HepG2 (cell line): Measurements from ENCODE around the gene PRKCZ. TPM values are rescaled to one million over a fixed set of nuclear protein-coding genes. Genes with fewer than 3 reads are reported as not detected.

Source experiments
- ATAC-seq: fragments of 200-7000 bp; cut with Tn5 transposase; 3 replicates; pipeline ENCODE4 v1.9.1; 2020; ENCODE audit warnings: mild to moderate bottlenecking, moderate library complexity
- BruUV-seq: library from RNA; stranded (reverse); fragments of 400-500 nt; replicated peaks from 2 replicates; lab custom pipeline; 2021; lab: Mats Ljungman, UMichigan
- CTCF ChIA-PET: fragments of 300-600 bp; formaldehyde crosslinking; extraction: SDS; loops from one replicate; lab custom pipeline; 2021; ENCODE audit warnings: low total read pairs, inconsistent platforms, low intra/inter-chr PET ratio; lab: Yijun Ruan, JAX
- POLR2A ChIA-PET: fragments of 350-600 bp; sonication (Branson Sonifier 250); formaldehyde crosslinking; loops from one replicate; lab custom pipeline; 2020; ENCODE audit warnings: antibody characterized with exemption, inconsistent platforms; lab: Yijun Ruan, JAX
- DNase-seq: peaks from one replicate; pipeline ENCODE4 v3.0.0-alpha.2; 2015; ENCODE audit warnings: low spot score
- FAIRE-seq: peaks from 3 replicates; lab custom pipeline; 2011; peaks lifted over from hg19 to GRCh38; lab: Jason Lieb, UNC
- H2AFZ ChIP-seq: one replicate; pipeline ENCODE4 v1.6.1; 2011; ENCODE audit warnings: low read length, inconsistent platforms
- H3K27ac ChIP-seq: fragments of 300-600 bp; 3 replicates; pipeline ENCODE4 v1.8.0; 2011; ENCODE audit warnings: mixed run types, mild to moderate bottlenecking, mixed read lengths, low read length, inconsistent platforms; ENCODE audit not compliant: insufficient read depth; ENCODE audit errors: extremely low read length
- H3K27me3 ChIP-seq, 2 experiments: fragments of 200-600 bp in 1 of 2; 2 replicates in 1 of 2; 3 replicates in 1 of 2; pipeline versions ENCODE4 v1.6.0 to v1.8.0; 2011; ENCODE audit warnings: low read length in 2 of 2, mild to moderate bottlenecking in 2 of 2, moderate library complexity in 2 of 2, inconsistent platforms in 1 of 2; ENCODE audit not compliant: insufficient read depth in 2 of 2, control insufficient read depth in 1 of 2
- H3K36me3 ChIP-seq, 2 experiments: fragments of 200-600 bp in 1 of 2; replicated peaks in 1 of 2; 2 replicates in 1 of 2; 3 replicates in 1 of 2; pipeline versions ENCODE4 v1.5.1 to v1.8.0; 2011; ENCODE audit warnings: low read length in 2 of 2, inconsistent platforms in 1 of 2; ENCODE audit not compliant: insufficient read depth in 2 of 2, control insufficient read depth in 1 of 2
- H3K4me1 ChIP-seq: 2 replicates; pipeline ENCODE4 v1.5.1; 2012; ENCODE audit warnings: low read length, inconsistent platforms; ENCODE audit not compliant: insufficient read depth
- H3K4me2 ChIP-seq: 2 replicates; pipeline ENCODE4 v1.6.0; 2011; ENCODE audit warnings: low read depth, low read length, inconsistent platforms
- H3K4me3 ChIP-seq, 3 experiments: fragments of 200-600 bp in 1 of 3; sonication (generic), shearing (Covaris generic) in 1 of 3; replicated peaks in 1 of 3; 2 replicates each; pipeline ENCODE4 v1.5.1; 2011 to 2016; ENCODE audit warnings: low read length in 3 of 3, inconsistent platforms in 2 of 3, low read depth in 2 of 3, mild to moderate bottlenecking in 2 of 3, control low read depth in 1 of 3, mixed read lengths in 1 of 3; ENCODE audit not compliant: insufficient read depth in 1 of 3
- H3K79me2 ChIP-seq: one replicate; pipeline ENCODE4 v1.6.1; 2011; ENCODE audit warnings: low read length, inconsistent platforms; ENCODE audit not compliant: insufficient read depth
- H3K9ac ChIP-seq: 2 replicates; pipeline ENCODE4 v1.6.0; 2011; ENCODE audit warnings: mild to moderate bottlenecking, low read depth, low read length, inconsistent platforms; ENCODE audit not compliant: insufficient read depth
- H3K9me3 ChIP-seq: 2 replicates; pipeline ENCODE4 v1.5.1; 2012; ENCODE audit warnings: mild to moderate bottlenecking, low read length
- H4K20me1 ChIP-seq: 2 replicates; pipeline ENCODE4 v1.6.0; 2011; ENCODE audit warnings: inconsistent platforms, mild to moderate bottlenecking, low read length, moderate library complexity; ENCODE audit not compliant: insufficient read depth
- ATF7 ChIP-seq, 2 experiments: fragments of 450-650 bp in 1 of 2; sonication (generic) in 1 of 2; formaldehyde crosslinking in 1 of 2; IDR thresholded peaks; 2 replicates each; pipeline versions ENCODE4 v1.4.0 to v1.6.1; 2016 to 2020; ENCODE audit warnings: antibody characterized with exemption in 1 of 2, mild to moderate bottlenecking in 1 of 2, missing genetic modification reagents in 1 of 2
- HMGA1 ChIP-seq: sonication (generic); formaldehyde crosslinking; conservative IDR thresholded peaks from 2 replicates; pipeline ENCODE4 v1.4.0; 2020; ENCODE audit warnings: missing genetic modification reagents
- NFKB2 ChIP-seq: sonication (generic); formaldehyde crosslinking; IDR thresholded peaks from 2 replicates; pipeline ENCODE4 v1.4.0; 2020; ENCODE audit warnings: missing genetic modification reagents, borderline replicate concordance
- RORA ChIP-seq: sonication (generic); formaldehyde crosslinking; IDR thresholded peaks from 2 replicates; pipeline ENCODE4 v1.5.0; 2020; ENCODE audit warnings: mild to moderate bottlenecking, missing genetic modification reagents, moderate library complexity
- ZC3H13 ChIP-seq: sonication (generic); formaldehyde crosslinking; IDR thresholded peaks from 2 replicates; pipeline ENCODE4 v1.8.1; 2023; ENCODE audit warnings: mild to moderate bottlenecking, missing genetic modification reagents, moderate library complexity
- ZNF160 ChIP-seq: sonication (generic); formaldehyde crosslinking; IDR thresholded peaks from 2 replicates; pipeline ENCODE4 v1.8.0; 2022; ENCODE audit warnings: mild to moderate bottlenecking, inconsistent platforms, missing genetic modification reagents
- ZNF180 ChIP-seq: sonication (generic); formaldehyde crosslinking; IDR thresholded peaks from 2 replicates; pipeline ENCODE4 v1.4.0; 2020; ENCODE audit warnings: low read depth, missing genetic modification reagents, borderline replicate concordance
- ZNF281 ChIP-seq: sonication (generic); formaldehyde crosslinking; IDR thresholded peaks from 2 replicates; pipeline ENCODE4 v1.4.0; 2020; ENCODE audit warnings: missing genetic modification reagents, borderline replicate concordance
- ZNF503 ChIP-seq: sonication (generic); formaldehyde crosslinking; IDR thresholded peaks from 2 replicates; pipeline ENCODE4 v1.4.0; 2020; ENCODE audit warnings: missing genetic modification reagents
- ZNF737 ChIP-seq: sonication (generic); formaldehyde crosslinking; IDR thresholded peaks from 2 replicates; pipeline ENCODE4 v1.5.0; 2020; ENCODE audit warnings: missing genetic modification reagents, mild to moderate bottlenecking, borderline replicate concordance
- ZNF891 ChIP-seq: sonication (generic); formaldehyde crosslinking; IDR thresholded peaks from 2 replicates; pipeline ENCODE4 v1.5.0; 2020; ENCODE audit warnings: mild to moderate bottlenecking, missing genetic modification reagents
- WGBS: methylation state at CpG from one replicate; pipeline ENCODE4 v1.1.6; 2017; ENCODE audit warnings: low lambda C conversion rate; 5-methylcytosine and 5-hydroxymethylcytosine counted together
- in situ Hi-C: cut with HindIII; loops from 2 replicates; pipeline ENCODE4 v1.10.0; 2017; ENCODE audit warnings: low pct_unique_long_range_greater_than_20kb; ENCODE audit not compliant: extremely low pct_ligation_motif_present
- intact Hi-C: fragments of 100-400 bp; cut with micrococcal nuclease; formaldehyde crosslinking; loops from one replicate; pipeline ENCODE4 v1.10.0; 2022; ENCODE audit not compliant: unreplicated experiment
- polyA plus RNA-seq, 8 experiments: library from polyadenylated mRNA; depleted of rRNA in 3 of 8; stranded (reverse) in 7 of 8; unstranded in 1 of 8; fragments of >200 nt; fragmentation: Illumina TruSeq in 4 of 8; extraction: Trizol in 4 of 8; gene quantifications; 2 replicates each; pipeline versions ENCODE4 v1.2.1 to v1.2.3, GENCODE V29; 2011 to 2016; ENCODE audit warnings: low read depth in 4 of 8, missing spikeins in 1 of 8, mixed read lengths in 1 of 8; ENCODE audit not compliant: insufficient read depth in 1 of 8
- total RNA-seq, 5 experiments: library from RNA; depleted of rRNA; stranded (reverse); fragments of >200 nt; fragmentation: Illumina TruSeq; extraction: Trizol; gene quantifications; 2 replicates each; pipeline ENCODE4 v1.2.3, GENCODE V29; 2016; ENCODE audit warnings: low read depth in 1 of 5

Gene PRKCZ
- total and polyA plus RNA-seq, 2 of the 13 experiments (the other 11 are each of a cell fraction or from before 2014, with no cell fraction given), result 34.7 to 85.2 TPM

- H3K79me2 ChIP-seq, result no peaks in the 10 kb centered on the region
- peaks cover 8 to 14% of the 10 kb centered on the region in 2 experiments; a peak in 3 of 5 replicates for H3K36me3 ChIP-seq
- peaks cover 33% of the 10 kb centered on the region for H3K4me1 ChIP-seq
- no peak for FAIRE-seq
- in situ Hi-C loops (no loop called here), intact Hi-C loops (loop anchor here (1.0 kb wide), 1 partner anchor 31 kb away; no protein-coding TSS in a partner anchor)
- 100% methylated on average over 10 of the region's 23 CpGs for WGBS
- H3K9me3 ChIP-seq, result no peaks in the 10 kb centered on the region
- no peak overlapping the region for H3K27ac ChIP-seq
- no peak overlapping the region for H3K9ac ChIP-seq
- ChIA-PET POLR2A (no interaction called here), CTCF (interaction anchor here (1.5 kb wide), 1 partner anchor 32 kb away, joined by 8 read pairs; no protein-coding TSS in a partner anchor)
- H3K27me3 ChIP-seq, result no peaks in the 10 kb centered on the region
- H2AFZ ChIP-seq, result no peak overlapping the region
- H3K4me2 ChIP-seq, result no peak overlapping the region
- no peak overlapping the region for H3K4me3 ChIP-seq
- BruUV-seq, result no TSS peak
- ATAC-seq, result no peak
- no peak for DNase-seq
- no peak for TF ChIP-seq ZNF281 (CRISPR knock-in tag)
- no peak for TF ChIP-seq ZNF180 (CRISPR knock-in tag)
- TF ChIP-seq ZC3H13, result no peak
- TF ChIP-seq ATF7 (IDR thresholded peaks at IDR 0.05), result no peak
- TF ChIP-seq ATF7 (CRISPR knock-in tag; IDR thresholded peaks at IDR 0.05), result no peak
- no peak for TF ChIP-seq NFKB2 (CRISPR knock-in tag)
- no peak for TF ChIP-seq HMGA1 (CRISPR knock-in tag)
- TF ChIP-seq ZNF503 (CRISPR knock-in tag), result no peak
- no peak for TF ChIP-seq RORA (CRISPR knock-in tag)
- TF ChIP-seq ZNF737, result no peak
- no peak for TF ChIP-seq ZNF160 (CRISPR knock-in tag)
- TF ChIP-seq ZNF891 (CRISPR knock-in tag), result no peak
- H4K20me1 ChIP-seq, result no peaks in the 10 kb centered on the region
Observed at GRCh38 chr1:2107586-2108212, 57.5 kb downstream of the PRKCZ start.
